Muscle layer of colon (tissue), 2 donors: Measurements from ENCODE around the gene JCAD.

Experiments
- H3K27ac ChIP-seq: one replicate; pipeline ENCODE4 v1.7.0; 2013; ENCODE audit warnings: low read depth, mild to moderate bottlenecking, low read length, moderate library complexity
- H3K27me3 ChIP-seq, 2 donors: one replicate each; pipeline ENCODE4 v1.7.0; 2013; ENCODE audit warnings: low read length in 2 of 2, mild to moderate bottlenecking in 2 of 2; ENCODE audit not compliant: insufficient read depth in 2 of 2, control insufficient read depth in 1 of 2
- H3K36me3 ChIP-seq: one replicate; pipeline ENCODE4 v1.7.0; 2013; ENCODE audit warnings: mild to moderate bottlenecking, low read length; ENCODE audit not compliant: insufficient read depth
- H3K4me1 ChIP-seq: one replicate; pipeline ENCODE4 v1.7.0; 2013; ENCODE audit warnings: mild to moderate bottlenecking, low read length; ENCODE audit not compliant: insufficient read depth
- H3K4me3 ChIP-seq, 2 donors: one replicate each; pipeline ENCODE4 v1.7.0; 2013; ENCODE audit warnings: low read length in 2 of 2, low read depth in 1 of 2, mild to moderate bottlenecking in 1 of 2, moderate library complexity in 1 of 2
- H3K9ac ChIP-seq: one replicate; pipeline ENCODE4 v1.7.0; 2013; ENCODE audit warnings: low read length
- H3K9me3 ChIP-seq: one replicate; pipeline ENCODE4 v1.7.0; 2013; ENCODE audit warnings: mild to moderate bottlenecking, low read length
- donor health status: abdominal sarcoma.
- donor health status: Adenocarcinoma of cecum.

The JCAD gene

DNA sequence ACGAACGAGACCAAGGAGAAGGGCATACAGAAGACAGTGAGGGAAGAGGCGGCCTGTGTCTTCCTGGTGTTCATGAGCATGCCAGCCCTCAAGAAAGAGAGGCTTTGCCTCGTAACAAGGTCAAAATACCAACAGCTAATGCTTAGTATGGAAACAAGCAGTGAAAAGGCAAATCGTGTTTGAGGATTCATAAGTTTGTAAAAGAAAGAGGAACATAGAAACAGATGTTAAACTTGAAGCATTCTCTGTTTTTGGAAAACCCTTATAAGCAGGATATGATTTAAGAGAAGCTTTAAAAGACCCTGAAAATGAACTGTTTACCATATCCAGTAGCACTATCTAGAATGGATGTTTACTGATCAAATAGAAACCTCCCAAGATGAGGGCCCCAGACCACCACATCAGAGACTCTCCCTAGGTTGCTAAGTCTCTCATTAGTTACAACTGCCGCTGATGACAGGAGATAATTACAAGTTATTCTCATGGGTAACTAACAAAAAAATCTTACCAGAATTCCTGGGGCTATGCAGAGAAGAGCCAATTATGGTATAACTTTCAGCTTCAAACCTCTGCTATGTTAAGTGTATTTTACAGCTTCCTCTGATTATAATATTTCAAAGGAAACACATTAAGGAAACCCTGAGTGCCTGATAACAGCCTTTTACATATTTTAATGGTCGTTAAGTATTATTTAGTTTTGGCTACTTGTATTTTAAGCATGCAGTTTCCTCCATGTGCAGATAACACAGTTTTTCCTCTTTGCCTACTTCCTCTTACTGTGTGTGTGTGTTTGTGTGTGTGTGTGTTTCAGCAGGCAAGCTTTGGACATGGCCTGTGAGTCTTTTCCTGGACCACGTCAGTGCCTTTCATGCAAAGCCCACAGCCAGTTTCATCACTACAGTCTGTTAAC, 17.9 kb downstream of the JCAD start:
- H3K27me3 ChIP-seq, result no peaks in the 10 kb centered on the region
- H3K27ac ChIP-seq, result no peak overlapping the region
- H3K9ac ChIP-seq, result no peak overlapping the region
- H3K9me3 ChIP-seq, result no peaks in the 10 kb centered on the region
- no peak overlapping the region for H3K4me3 ChIP-seq
- H3K4me1 ChIP-seq, result peaks cover 61% of the 10 kb centered on the region
- peaks cover 40% of the 10 kb centered on the region for H3K36me3 ChIP-seq

DNA sequence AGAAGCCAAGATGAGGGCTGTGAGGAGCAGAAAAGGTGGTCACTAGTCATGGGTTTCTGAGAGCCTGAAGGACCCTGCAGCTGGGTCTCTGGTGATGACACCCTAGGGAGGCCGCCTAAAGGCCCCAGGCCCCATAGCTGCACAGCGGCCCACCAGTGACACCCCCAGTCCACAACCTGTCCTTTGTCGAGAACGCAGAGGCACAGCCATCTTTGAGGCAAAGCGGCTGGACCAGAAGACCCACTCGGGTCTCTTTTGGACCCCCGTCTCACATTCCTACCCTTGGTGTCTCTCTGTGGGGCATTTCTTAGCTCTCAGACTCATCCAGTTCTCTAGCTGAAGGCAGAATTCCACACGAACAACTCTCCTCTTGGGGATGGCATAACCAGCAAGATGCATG, 18.8 kb downstream of the JCAD start:
- Histone ChIP-seq H3K9ac (no peak overlapping the region), H3K4me3 (no peak overlapping the region), H3K4me1 (peaks cover 60% of the 10 kb centered on the region), H3K9me3 (no peaks in the 10 kb centered on the region), H3K27me3 (no peaks in the 10 kb centered on the region), H3K36me3 (peaks cover 31% of the 10 kb centered on the region), H3K27ac (peak overlapping the region; percentile 16)

DNA sequence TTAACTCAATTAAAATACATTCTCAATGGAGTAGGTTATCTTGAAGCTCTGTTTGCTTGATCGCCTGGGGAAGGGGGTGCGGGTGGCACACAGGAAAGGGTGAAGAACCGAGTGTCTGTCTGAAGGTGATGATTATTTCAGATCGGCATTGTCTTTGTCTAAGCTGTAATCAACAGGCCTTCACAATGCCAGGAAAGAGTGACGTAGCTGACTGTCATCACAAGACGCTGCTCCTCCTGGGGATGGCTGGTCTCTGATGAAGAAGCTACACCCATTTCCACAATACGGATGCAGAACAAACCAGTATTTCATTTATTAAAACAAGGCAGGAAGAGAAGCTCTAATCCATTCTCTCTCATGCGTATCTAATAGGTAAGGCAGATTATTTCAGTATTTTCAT, 19.4 kb downstream of the JCAD start:
- H3K4me3 ChIP-seq, result no peak overlapping the region
- no peaks in the 10 kb centered on the region for H3K9me3 ChIP-seq
- no peak overlapping the region for H3K27ac ChIP-seq
- H3K4me1 ChIP-seq, result peaks cover 55% of the 10 kb centered on the region
- H3K36me3 ChIP-seq, result peaks cover 25% of the 10 kb centered on the region
- no peak overlapping the region for H3K9ac ChIP-seq
- H3K27me3 ChIP-seq, result no peaks in the 10 kb centered on the region

DNA sequence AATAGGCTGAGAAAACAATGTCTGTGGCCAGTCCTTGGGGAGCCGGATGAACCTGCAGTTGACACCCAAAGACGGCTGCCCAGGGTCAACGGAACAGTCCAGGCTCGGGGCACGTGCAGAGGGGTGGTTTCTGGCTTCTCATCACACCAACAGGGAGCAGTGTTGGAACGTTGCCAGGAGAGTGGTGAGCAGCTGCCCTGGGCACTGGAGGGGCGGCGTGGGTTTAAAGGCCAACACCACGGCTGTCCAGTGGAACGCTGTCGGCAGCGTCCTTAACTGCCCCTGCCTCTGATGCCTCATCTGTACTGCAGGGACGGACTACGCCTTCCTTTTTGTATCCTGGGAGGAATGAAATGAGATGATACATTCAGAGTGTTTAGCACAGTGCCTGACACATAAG, 19.8 kb downstream of the JCAD start:
- Histone ChIP-seq H3K9ac (no peak overlapping the region), H3K36me3 (peaks cover 25% of the 10 kb centered on the region), H3K4me1 (peaks cover 56% of the 10 kb centered on the region), H3K9me3 (no peaks in the 10 kb centered on the region), H3K4me3 (no peak overlapping the region), H3K27ac (peak overlapping the region; percentile 12), H3K27me3 (no peaks in the 10 kb centered on the region)

DNA sequence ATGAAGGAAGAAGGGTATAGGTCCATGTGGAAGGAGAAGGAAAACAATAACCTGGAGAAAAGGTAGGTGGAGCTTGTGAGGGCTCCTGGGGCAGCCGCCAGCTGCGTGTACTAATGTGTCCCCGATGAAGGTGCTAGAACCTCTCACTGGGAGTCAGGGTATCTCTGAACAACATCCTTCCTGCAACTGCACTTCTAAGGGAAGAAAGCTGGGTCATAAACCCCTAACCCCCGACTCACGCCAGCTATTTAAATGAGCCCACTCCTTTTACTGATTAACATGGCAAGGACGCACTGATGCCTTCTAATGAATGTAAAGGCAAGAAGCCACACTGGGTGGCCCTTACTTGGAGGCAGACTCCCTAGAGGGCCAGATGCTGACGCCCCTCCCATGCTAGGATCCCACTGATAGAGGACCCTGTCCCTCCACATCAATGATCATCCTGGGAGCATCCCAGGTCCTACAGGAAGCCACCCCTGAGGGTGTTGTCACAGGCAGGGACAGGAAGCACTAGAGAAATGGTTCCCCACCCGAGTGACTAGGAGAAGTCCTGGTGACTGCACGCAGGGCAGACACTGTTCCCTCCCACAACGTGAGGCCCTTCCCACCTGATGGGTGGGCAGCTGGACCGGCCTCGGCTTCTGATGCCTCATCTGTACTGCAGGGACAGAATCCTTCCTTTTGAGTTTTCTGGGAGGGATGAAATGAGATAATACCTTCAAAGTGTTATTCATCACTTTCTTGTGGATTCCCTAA, 20.4 kb downstream of the JCAD start:
- H3K4me3 ChIP-seq, result no peak overlapping the region
- peaks cover 24% of the 10 kb centered on the region for H3K36me3 ChIP-seq
- H3K4me1 ChIP-seq, result peaks cover 57% of the 10 kb centered on the region
- H3K9me3 ChIP-seq, result no peaks in the 10 kb centered on the region
- peak overlapping the region; percentile 12 for H3K27ac ChIP-seq
- no peaks in the 10 kb centered on the region for H3K27me3 ChIP-seq
- no peak overlapping the region for H3K9ac ChIP-seq

DNA sequence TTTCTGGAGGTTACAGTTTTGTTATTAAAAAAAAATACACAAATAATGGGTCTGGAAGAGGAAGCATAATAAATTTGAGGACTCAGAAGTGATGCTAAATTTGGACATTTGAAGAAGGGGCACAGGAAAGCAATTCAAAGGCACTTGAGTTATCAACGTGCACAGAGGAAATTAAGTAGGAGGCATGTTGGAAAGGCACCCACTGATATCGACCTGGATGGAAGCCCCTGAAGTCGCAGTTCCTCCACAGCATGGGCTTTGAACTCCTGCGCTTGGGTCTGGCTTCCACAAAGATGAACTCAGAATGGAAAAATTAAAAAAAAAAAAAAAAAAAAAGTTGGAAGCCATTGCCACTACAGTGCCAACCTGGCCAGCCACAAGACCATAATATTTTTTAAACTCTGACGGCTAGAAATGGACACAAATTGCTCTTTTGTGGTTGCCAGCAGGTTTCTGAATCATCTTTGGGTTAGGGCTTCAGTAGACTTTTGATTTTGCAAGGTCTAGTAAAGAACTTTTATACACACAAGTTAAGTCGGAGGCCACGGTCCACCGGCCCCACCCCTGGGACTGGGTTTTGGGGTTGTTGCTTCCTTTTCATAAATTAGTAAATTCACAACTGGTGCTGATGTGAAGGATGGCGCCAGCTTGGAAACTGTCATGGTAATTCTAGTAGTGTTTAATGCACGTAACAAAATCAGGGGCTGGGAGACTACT, 21.6 kb downstream of the JCAD start:
- H3K27ac ChIP-seq, result no peak overlapping the region
- peaks cover 23% of the 10 kb centered on the region for H3K36me3 ChIP-seq
- peaks cover 58% of the 10 kb centered on the region for H3K4me1 ChIP-seq
- H3K27me3 ChIP-seq, result no peaks in the 10 kb centered on the region
- no peak overlapping the region for H3K9ac ChIP-seq
- no peaks in the 10 kb centered on the region for H3K9me3 ChIP-seq
- no peak overlapping the region for H3K4me3 ChIP-seq

DNA sequence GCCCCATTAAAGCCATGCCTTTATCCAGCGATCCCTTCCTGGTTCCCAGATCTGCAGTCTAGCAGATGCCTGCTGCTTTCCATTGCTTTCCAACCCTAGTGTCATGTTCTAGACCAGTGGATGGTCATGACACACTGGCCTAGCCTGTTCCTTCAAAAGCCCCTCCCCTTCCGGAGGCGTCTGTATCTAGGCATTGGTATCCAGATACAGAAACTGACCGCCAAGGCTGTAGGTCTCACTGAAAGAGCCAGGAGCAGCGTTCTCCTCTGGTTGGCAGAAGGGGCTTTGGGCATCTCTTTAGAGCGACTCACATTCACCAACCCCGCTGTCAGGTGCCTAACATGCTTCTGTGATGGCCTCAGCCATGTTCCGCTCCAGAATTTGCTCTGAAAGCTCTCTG, 22.6 kb downstream of the JCAD start:
- H3K4me3 ChIP-seq, result no peak overlapping the region
- peaks cover 50% of the 10 kb centered on the region for H3K4me1 ChIP-seq

DNA sequence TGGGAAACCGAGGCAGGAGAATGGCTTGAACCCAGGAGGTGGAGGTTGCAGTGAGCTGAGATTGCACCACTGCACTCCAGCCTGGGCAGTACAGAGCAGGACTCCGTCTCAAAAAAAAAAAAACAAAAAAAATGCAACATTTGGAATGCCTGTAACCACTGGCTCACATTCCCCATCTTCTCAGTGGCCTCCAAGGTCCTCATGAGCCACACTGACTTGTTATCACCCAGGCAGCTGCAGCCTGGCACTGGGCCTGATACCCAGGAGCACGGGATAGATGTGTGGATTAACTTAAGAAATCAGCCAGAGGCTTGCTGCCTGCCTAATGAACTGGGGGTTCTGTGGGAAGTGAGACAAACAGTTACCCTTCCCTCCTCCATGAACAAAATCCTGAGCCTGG, 23.0 kb downstream of the JCAD start:
- Histone ChIP-seq H3K4me1 (peaks cover 45% of the 10 kb centered on the region), H3K27ac (peak overlapping the region; percentile 31), H3K9ac (no peak overlapping the region), H3K4me3 (no peak overlapping the region), H3K36me3 (peaks cover 23% of the 10 kb centered on the region), H3K9me3 (no peaks in the 10 kb centered on the region), H3K27me3 (no peaks in the 10 kb centered on the region)

More for the DNA sequence above, 22.6 kb downstream of the JCAD start:
- Histone ChIP-seq H3K27ac (peak overlapping the region; percentile 31), H3K27me3 (no peaks in the 10 kb centered on the region), H3K9me3 (no peaks in the 10 kb centered on the region), H3K36me3 (peaks cover 23% of the 10 kb centered on the region), H3K9ac (no peak overlapping the region)

DNA sequence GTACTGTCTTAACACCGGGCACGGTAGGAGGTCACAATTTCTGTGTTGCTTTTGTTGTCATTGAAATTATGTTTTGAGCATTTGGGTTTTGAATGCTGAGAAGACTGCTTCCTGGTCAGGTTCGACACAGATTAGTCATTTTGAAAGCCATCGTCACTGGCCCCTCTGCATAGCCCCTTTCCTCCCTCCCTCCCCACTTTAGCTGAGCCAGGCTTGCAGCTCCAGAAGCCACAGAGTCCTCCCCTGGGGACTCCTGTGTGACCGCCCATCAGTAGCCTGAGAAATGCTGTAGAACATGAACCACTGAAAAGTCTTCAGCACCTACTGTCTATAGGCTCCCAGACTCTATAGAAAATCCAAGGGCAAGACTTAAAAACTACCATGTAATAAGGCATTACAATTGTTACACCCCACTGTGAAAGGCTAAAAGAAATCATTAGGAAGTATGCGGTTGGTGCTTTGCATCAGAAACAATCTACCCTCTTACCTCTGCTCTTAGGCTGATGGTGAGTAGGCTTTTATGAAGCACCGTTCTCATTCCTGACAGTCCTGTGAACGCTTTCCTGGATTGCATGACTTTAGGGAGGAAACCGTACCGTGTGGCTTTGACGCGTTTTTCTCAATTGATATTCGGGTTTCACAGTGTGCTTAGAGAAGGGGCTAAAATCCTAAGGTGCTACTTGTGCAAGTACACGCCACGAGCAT, 24.8 kb downstream of the JCAD start:
- Histone ChIP-seq H3K36me3 (peaks cover 13% of the 10 kb centered on the region), H3K9ac (no peak overlapping the region), H3K9me3 (no peaks in the 10 kb centered on the region), H3K4me3 (no peak overlapping the region), H3K27ac (no peak overlapping the region), H3K27me3 (no peaks in the 10 kb centered on the region), H3K4me1 (peaks cover 57% of the 10 kb centered on the region)

DNA sequence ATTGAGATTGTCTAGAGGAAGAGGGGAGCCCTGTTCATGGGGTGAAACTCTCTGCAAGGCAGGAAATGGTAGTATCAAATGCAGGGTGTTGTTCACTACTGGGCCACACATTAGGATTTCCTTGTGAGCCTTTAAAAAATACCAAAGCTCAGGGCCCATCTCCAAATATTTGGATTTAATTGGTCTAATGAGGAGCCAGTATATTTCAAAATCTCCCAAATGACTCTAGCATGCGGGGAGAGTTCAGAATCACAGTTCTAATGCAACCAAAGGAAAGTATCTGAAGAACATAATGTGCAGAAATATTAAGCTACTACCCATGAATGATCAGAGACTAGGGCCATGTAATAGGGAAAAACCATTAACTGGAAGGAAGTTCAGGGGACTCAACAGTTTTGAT, 27.3 kb downstream of the JCAD start:
- Histone ChIP-seq H3K27me3 (no peaks in the 10 kb centered on the region), H3K36me3 (peaks cover 18% of the 10 kb centered on the region), H3K27ac (no peak overlapping the region)

DNA sequence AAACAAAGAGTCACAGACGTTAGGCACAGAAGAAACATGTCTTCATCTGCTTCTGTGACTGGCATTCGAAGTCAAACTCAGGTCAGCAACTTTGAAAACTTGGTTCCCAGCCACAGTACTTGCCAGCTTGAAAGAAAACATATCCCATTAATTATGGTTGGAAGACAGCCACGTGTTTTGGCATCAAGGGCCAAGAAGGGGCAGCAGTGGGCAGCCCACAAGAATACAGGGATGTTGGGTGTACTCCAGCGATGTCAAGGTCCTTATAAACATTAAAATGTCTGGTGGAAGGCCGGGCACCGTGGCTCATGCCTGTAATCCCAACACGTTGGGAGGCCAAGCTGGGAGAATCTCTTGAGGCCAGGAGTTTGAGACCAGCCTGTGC, 29.5 kb downstream of the JCAD start:
- Histone ChIP-seq H3K9me3 (no peaks in the 10 kb centered on the region), H3K4me1 (peaks cover 57% of the 10 kb centered on the region), H3K4me3 (no peak overlapping the region), H3K27me3 (no peaks in the 10 kb centered on the region), H3K27ac (peak overlapping the region; percentile 96), H3K9ac (no peak overlapping the region), H3K36me3 (peaks cover 31% of the 10 kb centered on the region)

More for the DNA sequence above, 27.3 kb downstream of the JCAD start:
- Histone ChIP-seq H3K4me1 (peaks cover 62% of the 10 kb centered on the region), H3K4me3 (no peak overlapping the region), H3K9me3 (no peaks in the 10 kb centered on the region), H3K9ac (no peak overlapping the region)
